GM23338 (cell line): Measurements from ENCODE around the gene ANKRD37.

ENCODE experiments used
- CTCF ChIP-seq, 2 experiments: fragments of 200-600 bp in 1 of 2; sonication (generic) in 1 of 2; conservative IDR thresholded peaks; 2 replicates each; pipeline versions ENCODE4 v1.5.1 to v1.6.1; 2016 to 2017; ENCODE audit warnings: antibody characterized with exemption in 2 of 2, low read depth in 2 of 2, mild to moderate bottlenecking in 2 of 2, moderate library complexity in 1 of 2
- EZH2phosphoT487 ChIP-seq: fragments of 200-600 bp; sonication (generic); IDR thresholded peaks from one replicate; pipeline ENCODE4 v1.8.1; 2018; ENCODE audit warnings: antibody characterized with exemption; ENCODE audit not compliant: unreplicated experiment

- no peak for TF ChIP-seq CTCF (conservative IDR thresholded peaks at IDR 0.05; ENCODE audit: low read depth in 2 of 2)
- no peak for TF ChIP-seq EZH2phosphoT487
These were observed 31.8 kb upstream of the ANKRD37 start for GRCh38 chr4:185364886-185365285.
